ENCODE measurements around the gene ZBP1.
A peak's percentile ranks its signal among the peaks of the same experiment; 100 is the strongest.

ZBP1 gene

GRCh38 chr20:57609842-57610167, 10.4 kb downstream of the ZBP1 start:
- no peak overlapping the region for H3K9ac ChIP-seq (ENCODE audit: low read depth in 1 of 2, low read length in 2 of 2)
- H3K36me3 ChIP-seq (ENCODE audit: control insufficient read depth in 2 of 2, insufficient read depth in 2 of 2, low read length in 2 of 2), result peaks cover 0 to 5% of the 10 kb centered on the region in 2 donors
- H3K9me3 ChIP-seq (ENCODE audit: control insufficient read depth in 2 of 2, low read length in 2 of 2), result no peaks in the 10 kb centered on the region

GRCh38 chr20:57609086-57609841, 11.0 kb downstream of the ZBP1 start:
- Histone ChIP-seq H3K27me3 (ENCODE audit: control insufficient read depth in 2 of 2, insufficient read depth in 2 of 2, low read length in 2 of 2) (no peaks in the 10 kb centered on the region), H3K9ac (ENCODE audit: low read depth in 1 of 2, low read length in 2 of 2) (no peak overlapping the region), H3K36me3 (ENCODE audit: control insufficient read depth in 2 of 2, insufficient read depth in 2 of 2, low read length in 2 of 2) (no peaks in the 10 kb centered on the region), H3K4me3 (ENCODE audit: low read length in 2 of 2) (no peak overlapping the region), H3K4me1 (ENCODE audit: control insufficient read depth in 2 of 2, insufficient read depth in 2 of 2, low read length in 2 of 2) (peaks cover 3 to 14% of the 10 kb centered on the region in 2 donors), H3K27ac (ENCODE audit: low read depth in 2 of 2, low read length in 2 of 2) (no peak overlapping the region), H3K9me3 (ENCODE audit: control insufficient read depth in 2 of 2, low read length in 2 of 2) (no peaks in the 10 kb centered on the region)

More at GRCh38 chr20:57609842-57610167, 10.4 kb downstream of the ZBP1 start:
- Histone ChIP-seq H3K4me1 (ENCODE audit: control insufficient read depth in 2 of 2, insufficient read depth in 2 of 2, low read length in 2 of 2) (peaks cover 0 to 9% of the 10 kb centered on the region in 2 donors), H3K4me3 (ENCODE audit: low read length in 2 of 2) (no peak overlapping the region), H3K27me3 (ENCODE audit: control insufficient read depth in 2 of 2, insufficient read depth in 2 of 2, low read length in 2 of 2) (no peaks in the 10 kb centered on the region), H3K27ac (ENCODE audit: low read depth in 2 of 2, low read length in 2 of 2) (no peak overlapping the region)

GRCh38 chr20:57608516-57608915, 11.7 kb downstream of the ZBP1 start:
- Histone ChIP-seq H3K27me3 (ENCODE audit: control insufficient read depth in 2 of 2, insufficient read depth in 2 of 2, low read length in 2 of 2) (no peaks in the 10 kb centered on the region), H3K36me3 (ENCODE audit: control insufficient read depth in 2 of 2, insufficient read depth in 2 of 2, low read length in 2 of 2) (no peaks in the 10 kb centered on the region), H3K27ac (ENCODE audit: low read depth in 2 of 2, low read length in 2 of 2) (no peak overlapping the region), H3K9ac (ENCODE audit: low read depth in 1 of 2, low read length in 2 of 2) (no peak overlapping the region), H3K4me1 (ENCODE audit: control insufficient read depth in 2 of 2, insufficient read depth in 2 of 2, low read length in 2 of 2) (peaks cover 3 to 15% of the 10 kb centered on the region in 2 donors), H3K4me3 (ENCODE audit: low read length in 2 of 2) (no peak overlapping the region), H3K9me3 (ENCODE audit: control insufficient read depth in 2 of 2, low read length in 2 of 2) (no peaks in the 10 kb centered on the region)

- Histone ChIP-seq H3K9ac (ENCODE audit: low read depth in 1 of 2, low read length in 2 of 2) (no peak overlapping the region), H3K27me3 (ENCODE audit: control insufficient read depth in 2 of 2, insufficient read depth in 2 of 2, low read length in 2 of 2) (no peaks in the 10 kb centered on the region), H3K27ac (ENCODE audit: low read depth in 2 of 2, low read length in 2 of 2) (no peak overlapping the region), H3K9me3 (ENCODE audit: control insufficient read depth in 2 of 2, low read length in 2 of 2) (no peaks in the 10 kb centered on the region), H3K36me3 (ENCODE audit: control insufficient read depth in 2 of 2, insufficient read depth in 2 of 2, low read length in 2 of 2) (no peaks in the 10 kb centered on the region), H3K4me3 (ENCODE audit: low read length in 2 of 2) (no peak overlapping the region), H3K4me1 (ENCODE audit: control insufficient read depth in 2 of 2, insufficient read depth in 2 of 2, low read length in 2 of 2) (peaks cover 3 to 15% of the 10 kb centered on the region in 2 donors)
These were observed 14.3 kb downstream of the ZBP1 start for GRCh38 chr20:57605878-57606277.

- peak overlapping the region in 1 of 2 donors; percentile 23 for H3K9ac ChIP-seq (ENCODE audit: low read depth in 1 of 2, low read length in 2 of 2)
- H3K4me1 ChIP-seq (ENCODE audit: control insufficient read depth in 2 of 2, insufficient read depth in 2 of 2, low read length in 2 of 2), result peaks cover 3 to 15% of the 10 kb centered on the region in 2 donors
- H3K9me3 ChIP-seq (ENCODE audit: control insufficient read depth in 2 of 2, low read length in 2 of 2), result no peaks in the 10 kb centered on the region
- H3K27ac ChIP-seq (ENCODE audit: low read depth in 2 of 2, low read length in 2 of 2), result peak overlapping the region; percentile 61 to 72
- no peaks in the 10 kb centered on the region for H3K27me3 ChIP-seq (ENCODE audit: control insufficient read depth in 2 of 2, insufficient read depth in 2 of 2, low read length in 2 of 2)
- no peaks in the 10 kb centered on the region for H3K36me3 ChIP-seq (ENCODE audit: control insufficient read depth in 2 of 2, insufficient read depth in 2 of 2, low read length in 2 of 2)
- H3K4me3 ChIP-seq (ENCODE audit: low read length in 2 of 2), result peak overlapping the region; percentile 9 to 22
These were observed 15.2 kb downstream of the ZBP1 start for GRCh38 chr20:57605045-57605444.

GRCh38 chr20:57603120-57603519, 17.1 kb downstream of the ZBP1 start:
- H3K4me3 ChIP-seq (ENCODE audit: low read length in 2 of 2), result no peak overlapping the region
- no peak overlapping the region for H3K9ac ChIP-seq (ENCODE audit: low read depth in 1 of 2, low read length in 2 of 2)
- no peaks in the 10 kb centered on the region for H3K27me3 ChIP-seq (ENCODE audit: control insufficient read depth in 2 of 2, insufficient read depth in 2 of 2, low read length in 2 of 2)
- H3K27ac ChIP-seq (ENCODE audit: low read depth in 2 of 2, low read length in 2 of 2), result no peak overlapping the region
- peaks cover 3 to 15% of the 10 kb centered on the region in 2 donors for H3K4me1 ChIP-seq (ENCODE audit: control insufficient read depth in 2 of 2, insufficient read depth in 2 of 2, low read length in 2 of 2)
- H3K9me3 ChIP-seq (ENCODE audit: control insufficient read depth in 2 of 2, low read length in 2 of 2), result no peaks in the 10 kb centered on the region
- no peaks in the 10 kb centered on the region for H3K36me3 ChIP-seq (ENCODE audit: control insufficient read depth in 2 of 2, insufficient read depth in 2 of 2, low read length in 2 of 2)

- peaks cover 4 to 15% of the 10 kb centered on the region in 2 donors for H3K4me1 ChIP-seq (ENCODE audit: control insufficient read depth in 2 of 2, insufficient read depth in 2 of 2, low read length in 2 of 2)
- H3K4me3 ChIP-seq (ENCODE audit: low read length in 2 of 2), result no peak overlapping the region
- no peak overlapping the region for H3K9ac ChIP-seq (ENCODE audit: low read depth in 1 of 2, low read length in 2 of 2)
- H3K27ac ChIP-seq (ENCODE audit: low read depth in 2 of 2, low read length in 2 of 2), result no peak overlapping the region
- H3K36me3 ChIP-seq (ENCODE audit: control insufficient read depth in 2 of 2, insufficient read depth in 2 of 2, low read length in 2 of 2), result no peaks in the 10 kb centered on the region
- no peaks in the 10 kb centered on the region for H3K9me3 ChIP-seq (ENCODE audit: control insufficient read depth in 2 of 2, low read length in 2 of 2)
- no peaks in the 10 kb centered on the region for H3K27me3 ChIP-seq (ENCODE audit: control insufficient read depth in 2 of 2, insufficient read depth in 2 of 2, low read length in 2 of 2)
These were observed 18.5 kb downstream of the ZBP1 start for GRCh38 chr20:57601737-57602136.

- no peaks in the 10 kb centered on the region for H3K36me3 ChIP-seq (ENCODE audit: control insufficient read depth in 2 of 2, insufficient read depth in 2 of 2, low read length in 2 of 2)
- H3K9me3 ChIP-seq (ENCODE audit: control insufficient read depth in 2 of 2, low read length in 2 of 2), result no peaks in the 10 kb centered on the region
- no peak overlapping the region for H3K27ac ChIP-seq (ENCODE audit: low read depth in 2 of 2, low read length in 2 of 2)
- H3K4me3 ChIP-seq (ENCODE audit: low read length in 2 of 2), result no peak overlapping the region
- no peaks in the 10 kb centered on the region for H3K27me3 ChIP-seq (ENCODE audit: control insufficient read depth in 2 of 2, insufficient read depth in 2 of 2, low read length in 2 of 2)
- H3K9ac ChIP-seq (ENCODE audit: low read depth in 1 of 2, low read length in 2 of 2), result no peak overlapping the region
- H3K4me1 ChIP-seq (ENCODE audit: control insufficient read depth in 2 of 2, insufficient read depth in 2 of 2, low read length in 2 of 2), result peaks cover 6 to 15% of the 10 kb centered on the region in 2 donors
These were observed 19.0 kb downstream of the ZBP1 start for GRCh38 chr20:57601211-57601570.

GRCh38 chr20:57600320-57601210, 19.7 kb downstream of the ZBP1 start:
- H3K4me3 ChIP-seq (ENCODE audit: low read length in 2 of 2), result no peak overlapping the region
- H3K4me1 ChIP-seq (ENCODE audit: control insufficient read depth in 2 of 2, insufficient read depth in 2 of 2, low read length in 2 of 2), result peaks cover 6 to 13% of the 10 kb centered on the region in 2 donors
- H3K9me3 ChIP-seq (ENCODE audit: control insufficient read depth in 2 of 2, low read length in 2 of 2), result no peaks in the 10 kb centered on the region
- H3K27me3 ChIP-seq (ENCODE audit: control insufficient read depth in 2 of 2, insufficient read depth in 2 of 2, low read length in 2 of 2), result no peaks in the 10 kb centered on the region
- no peaks in the 10 kb centered on the region for H3K36me3 ChIP-seq (ENCODE audit: control insufficient read depth in 2 of 2, insufficient read depth in 2 of 2, low read length in 2 of 2)
- no peak overlapping the region for H3K27ac ChIP-seq (ENCODE audit: low read depth in 2 of 2, low read length in 2 of 2)
- no peak overlapping the region for H3K9ac ChIP-seq (ENCODE audit: low read depth in 1 of 2, low read length in 2 of 2)

GRCh38 chr20:57598491-57598890, 21.7 kb downstream of the ZBP1 start:
- Histone ChIP-seq H3K27ac (ENCODE audit: low read depth in 2 of 2, low read length in 2 of 2) (no peak overlapping the region), H3K4me3 (ENCODE audit: low read length in 2 of 2) (no peak overlapping the region), H3K9me3 (ENCODE audit: control insufficient read depth in 2 of 2, low read length in 2 of 2) (no peaks in the 10 kb centered on the region), H3K9ac (ENCODE audit: low read depth in 1 of 2, low read length in 2 of 2) (no peak overlapping the region), H3K27me3 (ENCODE audit: control insufficient read depth in 2 of 2, insufficient read depth in 2 of 2, low read length in 2 of 2) (no peaks in the 10 kb centered on the region), H3K36me3 (ENCODE audit: control insufficient read depth in 2 of 2, insufficient read depth in 2 of 2, low read length in 2 of 2) (no peaks in the 10 kb centered on the region), H3K4me1 (ENCODE audit: control insufficient read depth in 2 of 2, insufficient read depth in 2 of 2, low read length in 2 of 2) (peaks cover 10 to 12% of the 10 kb centered on the region in 2 donors)
